ENCODE data around the gene RAB6D. TPM values are rescaled to one million over a fixed set of nuclear protein-coding genes. Genes with fewer than 3 reads are reported as not detected.
"Not testable (repeated sequence)": the region's sequence is repeated elsewhere in the genome, so short reads cannot be mapped to it uniquely, and the experiment has no call there.

RAB6D gene
- total RNA-seq, 1 donor from 2014 or later = not detected

DNA sequence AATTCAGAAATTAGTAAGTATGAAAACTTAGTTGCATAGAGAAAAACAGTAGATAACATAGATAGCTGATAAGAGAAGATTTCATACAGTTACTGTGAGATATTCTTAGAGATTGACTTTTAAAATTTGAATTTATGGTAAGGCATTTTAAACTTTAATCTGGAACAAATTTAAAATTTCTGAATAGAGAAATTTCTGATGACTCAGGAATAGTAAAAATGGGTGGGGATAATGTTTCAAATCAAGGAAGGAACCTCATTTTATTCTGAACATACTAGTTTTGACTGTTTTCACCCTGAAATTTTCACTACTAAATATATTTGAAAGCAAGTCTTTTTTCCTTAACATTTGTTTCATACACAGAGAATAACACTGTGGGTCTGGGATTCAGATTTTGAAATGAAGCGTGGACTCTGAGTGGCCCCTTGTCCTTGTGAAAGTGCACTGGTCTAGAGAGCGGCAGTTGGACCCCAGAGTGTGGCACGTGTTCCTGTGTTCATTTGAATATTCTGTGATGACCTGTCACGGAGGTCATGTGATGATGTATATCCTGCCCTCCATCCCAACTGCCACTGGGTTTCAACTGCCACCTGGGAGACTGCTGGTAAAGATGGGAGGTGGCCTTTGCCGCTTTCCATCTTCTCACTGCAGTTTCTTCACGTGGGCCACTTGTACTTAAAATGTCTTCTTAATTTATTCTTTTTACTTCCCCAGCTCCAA lies 38.5 kb upstream of the RAB6D start:
- Histone ChIP-seq H3K27ac (no peak overlapping the region), H3K4me3 (no peak overlapping the region), H3K36me3 (no peaks in the 10 kb centered on the region), H3K4me1 (no peaks in the 10 kb centered on the region), H3K27me3 (peaks cover 8% of the 10 kb centered on the region), H3K9me3 (no peaks in the 10 kb centered on the region)
- TF ChIP-seq, protein P1, sequence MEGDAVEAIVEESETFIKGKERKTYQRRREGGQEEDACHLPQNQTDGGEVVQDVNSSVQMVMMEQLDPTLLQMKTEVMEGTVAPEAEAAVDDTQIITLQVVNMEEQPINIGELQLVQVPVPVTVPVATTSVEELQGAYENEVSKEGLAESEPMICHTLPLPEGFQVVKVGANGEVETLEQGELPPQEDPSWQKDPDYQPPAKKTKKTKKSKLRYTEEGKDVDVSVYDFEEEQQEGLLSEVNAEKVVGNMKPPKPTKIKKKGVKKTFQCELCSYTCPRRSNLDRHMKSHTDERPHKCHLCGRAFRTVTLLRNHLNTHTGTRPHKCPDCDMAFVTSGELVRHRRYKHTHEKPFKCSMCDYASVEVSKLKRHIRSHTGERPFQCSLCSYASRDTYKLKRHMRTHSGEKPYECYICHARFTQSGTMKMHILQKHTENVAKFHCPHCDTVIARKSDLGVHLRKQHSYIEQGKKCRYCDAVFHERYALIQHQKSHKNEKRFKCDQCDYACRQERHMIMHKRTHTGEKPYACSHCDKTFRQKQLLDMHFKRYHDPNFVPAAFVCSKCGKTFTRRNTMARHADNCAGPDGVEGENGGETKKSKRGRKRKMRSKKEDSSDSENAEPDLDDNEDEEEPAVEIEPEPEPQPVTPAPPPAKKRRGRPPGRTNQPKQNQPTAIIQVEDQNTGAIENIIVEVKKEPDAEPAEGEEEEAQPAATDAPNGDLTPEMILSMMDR (IDR thresholded peaks at IDR 0.05) = no peak
- no peak for ATAC-seq
- intact Hi-C loops (cut with DNase I) = no loop called here
- DNase-seq = no peak

DNA sequence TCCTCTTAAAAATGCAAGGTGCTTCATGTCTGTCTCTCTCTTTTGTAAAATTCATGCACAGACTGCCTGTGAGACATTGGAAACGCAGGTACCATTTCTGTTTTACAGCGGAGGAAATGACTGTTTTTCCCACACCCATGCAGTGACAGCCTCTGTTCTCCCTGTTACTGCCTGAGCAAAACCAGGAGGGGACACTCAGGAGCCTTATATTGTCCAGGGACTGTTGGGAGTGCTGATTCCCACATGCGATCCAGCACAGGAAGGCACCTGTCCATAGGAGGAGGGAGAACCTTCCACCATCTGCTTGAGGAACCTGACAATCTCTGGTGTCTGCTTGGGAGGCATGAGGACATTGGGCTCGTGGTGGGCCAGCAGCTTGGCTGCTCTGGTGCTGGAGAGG lies 36.9 kb upstream of the RAB6D start:
- Histone ChIP-seq H3K27me3 (peaks cover 5% of the 10 kb centered on the region), H3K4me1 (no peaks in the 10 kb centered on the region), H3K9me3 (no peaks in the 10 kb centered on the region), H3K36me3 (no peaks in the 10 kb centered on the region), H3K4me3 (no peak overlapping the region), H3K27ac (no peak overlapping the region)
- ATAC-seq (no peak), DNase-seq (no peak)
- TF ChIP-seq, protein P1 (IDR thresholded peaks at IDR 0.05) = no peak
- intact Hi-C loops (cut with DNase I) = no loop called here

DNA sequence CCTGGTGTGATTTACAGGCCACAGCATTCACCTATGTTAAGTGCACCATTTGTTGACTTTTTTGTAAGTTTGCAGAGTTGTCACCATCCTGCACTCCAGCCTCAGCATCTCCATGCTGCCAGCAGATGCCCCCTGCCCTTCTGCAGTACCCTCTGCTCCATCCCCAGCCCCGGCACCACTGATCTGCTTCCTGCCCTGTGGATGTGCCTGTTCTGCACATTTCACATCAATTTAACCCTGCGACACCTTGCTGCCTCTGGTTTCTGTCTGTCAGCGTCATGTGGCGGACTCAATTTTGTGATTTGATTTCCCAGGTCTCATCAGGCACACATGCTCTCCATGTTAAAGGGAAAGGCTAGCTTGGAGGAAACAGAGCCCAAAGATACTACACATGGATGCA lies 36.5 kb upstream of the RAB6D start:
- intact Hi-C loops (cut with DNase I); H3K27me3 ChIP-seq; H3K4me3 ChIP-seq; H3K36me3 ChIP-seq; H3K4me1 ChIP-seq; H3K27ac ChIP-seq; ATAC-seq; H3K9me3 ChIP-seq; DNase-seq: not testable (repeated sequence)

DNA sequence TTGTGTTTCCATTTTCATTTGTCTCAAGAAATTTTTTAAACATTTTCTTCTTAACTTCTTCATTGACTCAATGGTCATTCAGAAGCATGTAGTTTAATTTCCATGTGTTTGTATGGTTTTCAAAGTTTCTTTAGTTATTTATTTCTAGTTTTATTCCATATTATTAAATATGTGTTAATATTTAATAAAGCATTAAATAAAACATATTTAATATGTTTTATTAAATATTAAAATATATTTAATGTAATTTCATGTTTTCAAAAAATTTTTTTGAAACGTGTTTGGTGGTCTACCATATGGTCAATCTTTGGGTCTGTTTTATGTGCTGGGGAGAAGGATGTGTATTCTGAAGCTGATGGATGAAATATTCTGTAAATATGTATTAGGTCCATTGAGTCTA lies 32.2 kb upstream of the RAB6D start:
- H3K4me1 ChIP-seq; DNase-seq; H3K9me3 ChIP-seq; H3K27me3 ChIP-seq; intact Hi-C loops (cut with DNase I); H3K36me3 ChIP-seq; H3K4me3 ChIP-seq; H3K27ac ChIP-seq; ATAC-seq: not testable (repeated sequence)

DNA sequence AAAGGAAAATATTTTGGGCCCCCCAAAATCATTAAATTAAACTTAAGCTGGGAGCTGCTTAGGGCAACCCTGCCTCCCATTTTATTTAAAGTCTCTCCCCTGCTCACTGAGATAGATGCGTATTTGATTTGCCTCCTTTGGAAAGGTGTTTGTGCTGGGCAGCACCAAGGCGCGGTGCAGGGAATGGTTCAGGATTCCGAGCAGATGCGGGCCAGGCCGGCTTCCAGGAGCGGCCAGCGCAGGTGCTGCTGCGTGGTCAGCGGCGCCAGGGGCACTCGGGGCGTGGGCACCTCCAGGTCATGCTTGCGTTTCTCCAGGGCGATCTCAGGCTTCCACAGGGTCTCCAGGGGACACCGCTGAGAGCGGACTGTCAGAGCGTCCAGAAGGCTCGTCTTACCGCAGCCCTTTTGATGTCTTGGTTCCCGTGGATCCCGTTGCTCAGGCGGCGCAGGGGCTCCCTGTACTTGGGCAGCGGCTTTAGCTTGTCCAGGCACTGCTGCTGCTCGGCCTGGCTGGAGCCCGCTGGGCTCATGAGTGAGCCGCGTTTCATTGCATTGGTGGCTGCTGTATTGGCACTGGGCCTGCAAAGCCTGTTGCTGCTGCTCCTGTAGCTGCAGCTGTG lies 31.2 kb upstream of the RAB6D start:
- ATAC-seq; H3K4me3 ChIP-seq; H3K9me3 ChIP-seq; H3K27me3 ChIP-seq; H3K36me3 ChIP-seq; H3K4me1 ChIP-seq; intact Hi-C loops (cut with DNase I); H3K27ac ChIP-seq; DNase-seq: not testable (repeated sequence)

DNA sequence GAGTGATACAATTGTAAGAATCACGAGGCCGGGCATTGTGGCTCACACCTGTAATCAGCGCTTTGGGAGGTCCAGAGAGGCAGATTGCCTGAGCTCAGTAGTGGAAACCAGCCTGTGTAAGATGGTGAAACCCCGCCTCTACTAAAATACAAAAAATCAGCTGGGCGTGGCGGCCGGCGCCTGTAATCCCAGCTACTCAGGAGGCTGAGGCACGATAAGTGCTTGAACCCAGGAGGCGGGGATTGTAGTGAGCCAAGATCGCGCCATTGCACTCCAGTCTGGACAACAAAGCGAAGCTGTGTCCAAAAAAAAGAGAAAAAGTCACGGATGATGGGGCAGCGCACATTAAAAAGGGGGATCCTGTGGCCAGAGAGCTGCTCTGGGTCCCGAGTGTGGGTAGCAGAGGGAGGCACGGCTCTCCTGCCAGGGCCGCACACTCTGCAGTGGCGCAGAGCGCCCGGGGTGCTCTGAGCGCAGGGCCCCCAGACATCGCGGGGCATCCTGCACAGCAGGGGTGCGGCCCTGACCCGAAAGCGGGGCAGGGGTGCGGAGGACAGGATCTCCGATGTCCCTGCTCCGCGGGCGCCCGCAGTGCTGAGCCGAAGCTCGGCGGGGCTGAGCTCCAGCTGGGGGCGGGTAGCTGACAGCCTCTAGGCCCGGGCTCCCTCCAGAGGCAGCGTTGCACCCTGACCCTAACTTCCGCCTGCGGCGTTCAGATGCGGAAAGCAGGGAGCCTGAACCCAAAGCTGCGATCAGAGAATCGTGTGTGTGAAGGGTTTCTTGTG lies 30.4 kb upstream of the RAB6D start:
- no peak overlapping the region for H3K27ac ChIP-seq
- no peaks in the 10 kb centered on the region for H3K4me1 ChIP-seq
- TF ChIP-seq, protein P1 (IDR thresholded peaks at IDR 0.05) = no peak
- H3K4me3 ChIP-seq = no peak overlapping the region
- DNase-seq = no peak
- ATAC-seq = peak; percentile 32
- H3K9me3 ChIP-seq = no peaks in the 10 kb centered on the region
- no peaks in the 10 kb centered on the region for H3K36me3 ChIP-seq
- peaks cover 5% of the 10 kb centered on the region for H3K27me3 ChIP-seq
- intact Hi-C loops (cut with DNase I) = no loop called here

DNA sequence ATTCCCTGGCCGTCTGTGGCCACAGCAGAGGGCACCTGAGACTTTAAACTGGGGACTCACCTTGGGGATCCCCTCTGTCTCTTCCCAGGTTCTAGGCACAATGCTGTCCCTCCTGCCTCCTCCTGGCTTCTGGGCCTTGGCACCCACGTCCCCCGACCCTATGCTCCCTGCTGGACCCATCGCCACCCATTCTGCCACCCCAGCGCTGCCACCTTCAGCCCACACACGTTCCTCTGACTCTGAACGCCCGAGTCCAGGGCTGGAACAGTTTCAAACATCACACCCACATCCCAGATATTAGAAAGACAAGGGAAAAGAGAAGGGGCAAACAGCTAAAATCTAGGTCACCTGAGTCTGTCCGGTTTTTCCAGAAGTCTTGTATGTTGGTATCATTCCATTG lies 28.0 kb upstream of the RAB6D start:
- H3K36me3 ChIP-seq; H3K27ac ChIP-seq; H3K9me3 ChIP-seq; H3K27me3 ChIP-seq; ATAC-seq; H3K4me1 ChIP-seq; DNase-seq; intact Hi-C loops (cut with DNase I); H3K4me3 ChIP-seq: not testable (repeated sequence)

DNA sequence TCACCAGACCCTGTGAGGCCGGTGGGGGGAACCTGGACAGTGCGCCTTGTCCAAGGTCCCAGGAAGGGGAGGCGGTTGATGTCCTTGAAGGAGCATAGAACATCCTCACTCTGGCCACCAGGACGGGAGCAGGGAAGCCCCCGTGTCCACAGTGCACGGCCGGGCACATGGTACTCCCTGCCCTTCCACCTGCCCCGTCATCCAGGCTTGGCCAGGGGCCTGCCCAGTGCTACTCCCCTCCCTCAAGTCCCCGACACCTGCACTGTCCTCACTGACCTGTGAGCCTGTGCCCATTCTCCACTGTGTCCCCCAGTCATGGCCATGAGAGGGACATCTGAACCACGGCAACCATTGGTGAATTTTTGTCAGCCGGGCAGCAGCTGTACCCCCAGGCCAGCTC lies 27.5 kb upstream of the RAB6D start:
- H3K4me1 ChIP-seq; H3K4me3 ChIP-seq; H3K27me3 ChIP-seq; H3K36me3 ChIP-seq; DNase-seq; H3K9me3 ChIP-seq; intact Hi-C loops (cut with DNase I); H3K27ac ChIP-seq: not testable (repeated sequence)
- ATAC-seq = peak; percentile 6

DNA sequence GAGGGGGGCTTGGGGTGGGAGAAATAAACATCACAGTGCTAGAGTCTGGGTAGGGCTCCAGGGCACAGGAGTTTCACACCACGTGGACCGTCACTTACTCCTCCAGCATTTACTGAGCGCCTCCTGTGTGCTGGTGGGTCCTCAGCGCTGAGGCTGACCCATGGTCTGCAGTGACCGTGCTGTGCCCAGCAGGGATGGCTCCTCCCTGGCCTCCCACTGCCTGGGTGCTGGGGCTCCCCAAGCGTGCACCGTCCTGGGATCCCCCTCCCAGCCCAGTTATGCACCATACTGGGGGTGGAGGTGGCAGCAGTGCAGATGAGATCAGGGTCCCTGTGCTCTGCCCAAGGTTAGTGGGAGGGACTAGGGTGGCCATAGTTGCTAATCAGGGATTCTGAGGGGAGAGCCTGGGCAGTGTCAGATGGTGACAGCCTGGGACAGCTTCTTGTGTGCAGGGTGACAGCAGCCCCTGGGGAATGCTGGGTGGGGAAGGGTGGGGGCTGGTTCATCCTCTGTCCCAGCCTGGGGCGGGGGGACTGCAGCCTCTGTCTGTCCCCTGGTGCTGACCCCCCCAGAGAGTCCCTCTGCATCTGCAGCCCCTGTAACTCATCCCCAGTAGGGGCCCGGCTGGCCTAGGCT lies 26.6 kb upstream of the RAB6D start:
- H3K4me3 ChIP-seq; ATAC-seq; DNase-seq; H3K27me3 ChIP-seq; H3K27ac ChIP-seq; intact Hi-C loops (cut with DNase I); H3K9me3 ChIP-seq; H3K36me3 ChIP-seq; H3K4me1 ChIP-seq: not testable (repeated sequence)

All from upper lobe of right lung (tissue), 1 donor.